HG02973 (cell line): ENCODE data around the gene ARFGEF2.

ENCODE experiments used
- ATAC-seq: cut with Tn5 transposase; IDR thresholded peaks from one replicate; pipeline ENCODE4 v1.9.1; 2021; ENCODE audit warnings: moderate library complexity; ENCODE audit not compliant: unreplicated experiment

The ARFGEF2 gene

DNA sequence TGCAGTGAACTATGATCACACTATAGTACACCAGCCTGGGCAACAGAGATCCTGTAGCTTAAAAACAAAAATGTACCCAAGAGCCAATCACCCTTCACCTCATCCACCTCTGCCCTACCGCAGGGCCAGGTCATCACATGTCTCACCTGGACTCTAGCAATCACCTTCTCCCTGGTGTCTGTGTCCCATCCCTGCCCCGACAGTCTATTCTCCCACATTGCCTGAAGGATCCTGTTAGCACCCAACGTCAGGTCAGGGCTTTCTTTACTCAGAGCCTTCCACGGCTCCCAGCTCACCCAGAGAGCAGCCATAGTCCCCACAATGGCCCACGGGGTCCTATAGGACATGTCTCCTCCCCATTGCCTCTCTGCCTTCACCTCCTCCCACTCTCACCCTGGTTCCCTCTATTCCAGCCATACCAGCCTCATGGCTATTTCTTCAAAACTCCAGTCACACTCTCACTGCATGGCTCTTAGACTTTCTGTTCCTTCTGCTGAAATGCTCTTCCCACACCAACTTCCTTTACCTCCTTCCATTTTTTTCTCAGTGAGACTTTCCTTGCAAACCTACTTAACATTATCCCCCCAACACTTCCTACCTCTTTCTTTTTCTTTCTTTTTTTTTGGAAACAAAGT, 22.5 kb upstream of the ARFGEF2 start:
- ATAC-seq: no peak

- no peak for ATAC-seq
Measured at GRCh38 chr20:48899881-48900280, 21.6 kb upstream of the ARFGEF2 start.

DNA sequence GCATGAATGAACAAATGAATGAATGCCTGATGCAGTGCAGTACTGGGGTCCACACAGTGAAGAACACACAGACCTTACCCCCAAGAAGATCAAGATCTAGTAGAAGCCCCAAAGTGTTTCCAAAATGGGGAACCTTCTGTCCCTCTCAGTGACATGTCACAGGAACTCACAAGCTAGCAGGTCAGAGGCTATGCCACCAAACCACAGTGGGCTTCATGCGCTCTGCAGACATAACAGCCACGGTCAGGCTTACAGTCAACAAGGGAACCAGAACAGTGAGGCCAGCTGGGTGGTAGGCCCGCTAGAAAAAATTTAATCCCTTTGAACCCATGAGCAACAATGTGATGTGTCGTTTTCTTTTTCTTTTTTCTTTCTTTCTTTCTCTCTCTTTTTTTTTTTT, 20.2 kb upstream of the ARFGEF2 start:
- ATAC-seq: no peak

DNA sequence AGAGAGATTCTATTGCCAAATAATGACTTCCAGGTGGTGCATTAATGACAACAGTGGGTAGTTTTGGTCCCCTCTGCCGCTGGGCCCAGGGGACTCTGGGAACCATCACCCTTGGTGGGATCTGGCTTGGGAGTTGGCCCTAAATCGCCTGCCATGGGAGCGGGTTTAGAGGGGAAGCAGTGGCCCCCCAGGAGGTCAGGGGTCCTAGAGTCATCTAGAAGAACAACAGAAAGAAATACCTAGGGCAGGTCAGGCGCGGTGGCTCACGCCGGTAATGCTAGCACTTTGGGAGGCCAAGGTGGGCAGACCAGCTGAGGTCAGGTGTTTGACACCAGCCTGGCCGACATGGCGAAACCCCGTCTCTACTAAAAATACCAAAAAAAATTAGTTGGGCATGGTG, 17.8 kb upstream of the ARFGEF2 start:
- ATAC-seq: no peak

DNA sequence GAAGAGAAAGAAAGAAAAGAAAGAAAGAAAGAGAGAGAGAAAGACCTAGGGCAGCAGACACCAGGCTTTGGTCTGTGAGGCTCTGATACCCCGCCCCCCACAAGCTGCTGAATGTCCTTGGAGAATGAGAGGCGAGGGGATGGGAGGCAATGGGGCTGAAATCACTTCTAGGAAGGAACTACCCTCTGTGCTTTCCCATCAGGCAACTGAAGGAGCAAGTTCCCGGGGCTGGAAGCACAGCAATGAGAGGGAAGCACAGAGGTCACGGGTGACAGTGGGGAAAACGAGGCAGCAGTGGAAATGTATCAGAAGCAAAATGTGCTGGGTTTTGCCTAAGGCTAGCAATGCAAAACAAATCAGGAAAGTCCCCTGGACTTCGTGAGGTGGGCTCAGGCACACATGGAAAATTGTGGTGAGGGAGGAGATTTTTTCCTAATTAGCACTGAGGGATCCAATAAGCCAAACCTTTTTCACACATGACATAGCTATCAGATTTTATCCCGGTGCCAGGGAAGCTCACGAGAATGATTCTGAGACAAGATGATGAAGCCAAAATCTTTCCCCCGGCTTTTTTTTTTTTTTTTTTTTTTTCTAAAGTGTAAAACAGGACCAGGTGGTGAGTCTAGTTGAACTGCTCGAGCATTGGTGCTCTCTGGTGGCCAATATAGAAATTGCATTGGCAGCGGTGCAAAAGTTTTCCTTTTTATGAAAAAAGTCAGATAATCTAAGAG, 16.8 kb upstream of the ARFGEF2 start:
- ATAC-seq: no peak

- no peak for ATAC-seq
Measured at GRCh38 chr20:48905297-48905647, 16.2 kb upstream of the ARFGEF2 start.

- ATAC-seq: no peak
Measured at GRCh38 chr20:48906221-48906877, 15.2 kb upstream of the ARFGEF2 start.

GRCh38 chr20:48908656-48909319, 12.7 kb upstream of the ARFGEF2 start:
- no peak for ATAC-seq

GRCh38 chr20:48909910-48910309, 11.6 kb upstream of the ARFGEF2 start:
- no peak for ATAC-seq

GRCh38 chr20:48910347-48910781, 11.1 kb upstream of the ARFGEF2 start:
- ATAC-seq: no peak

DNA sequence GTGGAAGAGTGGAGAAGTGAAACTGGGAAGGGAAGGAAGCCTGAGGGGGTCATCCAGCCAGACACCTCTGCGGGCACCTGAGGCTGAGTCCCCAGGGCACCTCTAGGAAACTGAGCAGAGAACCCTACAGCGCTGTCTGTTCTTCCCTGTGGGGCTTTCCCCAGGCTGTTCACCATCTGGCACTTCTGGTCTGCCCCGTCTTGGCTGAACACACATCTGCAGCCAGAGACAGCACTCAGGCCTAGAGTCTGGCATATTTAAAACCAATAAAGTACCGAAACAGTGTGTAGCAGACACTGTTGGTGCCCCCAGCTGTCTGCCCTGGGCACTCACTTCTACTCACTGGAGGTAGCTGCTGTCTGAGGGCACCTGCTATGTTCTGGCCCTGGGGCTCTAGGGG, 9.4 kb upstream of the ARFGEF2 start:
- ATAC-seq: peak; percentile 77

DNA sequence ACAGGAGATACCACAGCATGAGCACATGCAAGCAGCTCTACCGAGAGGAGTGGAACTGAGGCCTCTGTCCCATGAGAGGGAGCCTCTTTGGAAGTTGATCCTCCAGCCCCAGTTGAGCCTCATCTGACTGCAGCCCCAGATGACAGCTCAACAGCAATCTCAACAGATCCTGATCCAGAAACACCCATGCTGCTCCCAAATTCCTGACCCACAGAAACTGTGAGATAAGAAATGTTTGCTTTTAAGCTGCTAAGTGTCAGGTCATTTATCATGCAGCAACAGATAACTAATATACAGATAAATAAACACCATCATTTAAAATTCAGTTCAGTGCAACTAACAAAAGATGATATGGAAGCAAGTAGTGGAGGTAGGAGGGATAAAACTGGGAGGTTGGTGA, 4.8 kb upstream of the ARFGEF2 start:
- no peak for ATAC-seq

DNA sequence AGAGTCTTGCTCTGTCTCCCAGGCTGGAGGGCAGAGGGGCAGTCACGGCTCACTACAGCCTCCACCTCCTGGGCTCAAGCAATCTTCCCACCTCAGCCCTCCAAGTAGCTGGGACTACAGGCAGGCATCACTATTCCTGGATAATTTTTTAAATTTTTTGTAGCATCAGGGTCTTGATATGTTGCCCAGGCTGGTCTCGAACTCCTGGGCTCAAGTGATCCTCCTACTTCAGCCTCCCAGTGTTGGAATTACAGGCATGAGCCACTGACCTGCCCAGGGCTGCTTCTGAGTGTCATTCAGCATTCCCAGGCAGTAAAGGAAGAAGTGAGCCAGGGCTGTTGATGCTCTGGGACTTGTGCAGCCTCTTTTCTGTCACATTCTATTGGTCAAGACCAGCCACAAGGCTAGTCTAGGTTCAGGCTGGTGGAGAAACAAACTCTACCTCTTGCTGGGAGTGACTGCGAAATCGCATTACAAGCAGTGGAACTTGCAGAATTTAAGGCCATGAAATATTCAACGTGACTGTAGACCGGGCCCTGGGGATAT, 2.1 kb upstream of the ARFGEF2 start:
- ATAC-seq: no peak

DNA sequence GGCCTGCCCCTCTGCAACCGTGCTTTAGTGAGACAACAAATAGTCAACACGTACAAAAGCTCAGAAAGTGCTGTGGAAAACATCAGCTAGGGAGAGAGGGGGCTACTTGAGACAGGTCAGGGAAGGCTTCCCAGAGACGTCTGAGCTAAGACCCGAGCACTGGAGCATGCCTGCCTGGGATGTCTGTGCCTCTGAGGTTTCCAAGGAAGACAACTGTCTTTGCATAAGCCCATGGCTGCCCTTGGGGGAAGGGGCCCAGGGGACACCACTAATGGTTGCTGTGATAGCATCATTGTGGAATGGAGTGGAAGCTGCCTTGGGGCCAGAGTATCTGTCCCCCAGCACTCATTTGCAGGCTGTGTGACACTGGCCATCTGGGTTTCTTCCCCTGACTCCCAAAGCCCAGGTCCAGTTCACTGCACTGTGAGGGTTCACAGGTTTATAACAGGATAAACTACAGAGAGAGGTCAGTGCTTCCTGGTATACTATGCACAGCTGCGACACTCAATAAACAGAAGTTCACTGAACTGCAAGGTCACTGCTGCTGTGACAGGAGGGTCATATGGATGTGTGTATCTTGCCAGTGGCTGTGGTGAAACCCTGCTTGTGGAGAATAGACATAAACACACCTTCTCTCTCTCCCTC, 1.5 kb upstream of the ARFGEF2 start:
- ATAC-seq: no peak

DNA sequence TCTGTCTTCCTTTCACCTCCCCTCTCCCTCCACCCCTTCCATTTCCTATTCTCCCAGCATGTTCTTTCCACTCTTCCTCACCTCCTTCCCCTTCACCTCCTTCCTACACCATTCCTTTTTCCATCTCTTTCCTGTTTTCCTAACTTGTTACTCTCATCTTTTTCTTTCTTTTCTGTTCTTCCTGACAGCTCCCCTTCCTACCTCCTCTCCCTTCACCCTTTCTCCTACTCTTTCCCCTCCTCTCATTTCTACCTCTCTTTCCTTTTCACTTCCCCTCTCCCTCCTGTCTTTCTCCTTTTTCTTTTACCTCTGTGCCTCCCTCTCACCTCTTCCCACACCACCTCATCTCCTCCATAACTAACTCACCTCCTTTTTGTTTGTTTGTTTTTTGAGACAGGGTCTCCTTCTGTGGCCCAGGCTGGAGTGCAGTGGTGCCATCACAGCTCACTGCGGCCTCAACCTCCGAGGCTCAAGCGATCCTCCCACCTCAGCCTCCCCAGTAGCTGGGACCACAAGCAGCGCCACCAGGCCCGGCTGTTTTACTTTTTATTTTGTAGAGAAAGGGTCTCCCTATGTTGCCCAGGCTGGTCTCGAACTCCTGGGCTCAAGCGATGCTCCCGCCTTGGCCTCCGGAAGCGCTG, 864 bp upstream of the ARFGEF2 start:
- ATAC-seq: no peak

DNA sequence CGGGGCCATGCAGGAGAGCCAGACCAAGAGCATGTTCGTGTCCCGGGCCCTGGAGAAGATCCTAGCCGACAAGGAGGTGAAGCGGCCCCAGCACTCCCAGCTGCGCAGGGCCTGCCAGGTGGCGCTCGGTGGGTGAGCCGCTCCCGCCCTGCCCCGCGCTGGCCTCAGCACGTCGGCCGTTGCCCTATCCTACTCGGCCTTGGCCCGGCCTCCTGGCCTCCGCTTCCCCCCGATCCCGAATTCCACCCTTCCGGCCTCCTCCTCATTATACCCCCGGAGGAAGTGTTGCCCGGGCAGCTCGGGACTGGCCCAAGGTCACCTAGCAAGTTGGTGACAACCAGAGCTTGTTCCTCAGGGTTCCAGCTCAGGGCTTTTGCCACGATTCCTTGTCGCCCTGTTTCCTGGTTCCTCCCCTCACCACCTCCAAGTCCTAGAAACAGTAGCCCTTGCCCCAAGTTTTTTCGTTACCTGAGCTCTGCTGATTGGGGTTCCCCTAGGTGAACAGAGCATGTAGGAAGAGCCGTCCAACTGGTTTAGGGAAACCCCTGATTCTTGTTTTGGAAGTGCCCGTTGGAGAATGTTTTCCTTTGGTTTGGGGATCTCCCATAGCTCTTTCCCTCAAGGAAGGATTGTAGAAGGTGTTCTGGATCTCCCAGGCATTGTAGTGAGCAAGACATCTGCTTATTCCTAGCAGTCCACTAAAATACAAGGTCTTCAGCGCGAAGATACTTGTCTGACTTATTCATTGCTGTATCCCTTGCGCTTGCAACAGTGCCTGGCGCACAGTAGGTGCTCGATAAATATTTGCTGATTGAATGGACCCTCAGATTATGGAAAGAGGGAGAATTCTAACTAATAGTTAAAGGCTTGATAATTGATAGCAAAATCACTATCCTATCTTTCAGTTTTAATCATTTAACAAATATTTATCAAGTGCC, 641 bp downstream of the ARFGEF2 start:
- ATAC-seq: peak; percentile 33

DNA sequence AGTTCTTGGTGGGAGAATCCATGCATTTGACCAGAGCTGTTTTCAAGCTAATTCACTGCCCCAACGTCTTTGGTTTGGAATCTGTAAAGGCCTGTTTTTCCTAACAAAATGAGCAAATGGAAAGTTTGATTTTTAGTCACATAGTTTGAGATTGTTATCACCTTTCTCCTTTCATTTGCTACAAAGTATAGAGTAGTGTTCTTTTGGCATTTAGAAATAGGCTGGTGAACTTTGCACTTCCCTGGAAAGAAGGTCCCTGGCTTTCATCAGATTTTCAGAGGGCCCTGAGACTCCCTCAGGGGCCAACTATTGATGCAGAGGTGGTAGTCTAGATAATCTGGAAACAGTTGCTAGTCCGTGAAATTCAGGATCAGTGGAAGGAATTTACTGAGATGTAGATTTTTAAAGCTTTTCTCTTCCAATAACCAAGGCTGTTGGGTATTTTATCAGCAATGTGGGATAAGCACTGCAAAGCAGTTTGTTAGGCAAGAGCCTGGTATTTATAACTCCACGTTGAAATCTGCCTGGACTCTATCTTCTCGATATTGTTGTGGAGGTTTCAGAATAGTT, 1.7 kb downstream of the ARFGEF2 start:
- ATAC-seq: no peak

- no peak for ATAC-seq
Measured at GRCh38 chr20:48924756-48925109, 3.2 kb downstream of the ARFGEF2 start.

DNA sequence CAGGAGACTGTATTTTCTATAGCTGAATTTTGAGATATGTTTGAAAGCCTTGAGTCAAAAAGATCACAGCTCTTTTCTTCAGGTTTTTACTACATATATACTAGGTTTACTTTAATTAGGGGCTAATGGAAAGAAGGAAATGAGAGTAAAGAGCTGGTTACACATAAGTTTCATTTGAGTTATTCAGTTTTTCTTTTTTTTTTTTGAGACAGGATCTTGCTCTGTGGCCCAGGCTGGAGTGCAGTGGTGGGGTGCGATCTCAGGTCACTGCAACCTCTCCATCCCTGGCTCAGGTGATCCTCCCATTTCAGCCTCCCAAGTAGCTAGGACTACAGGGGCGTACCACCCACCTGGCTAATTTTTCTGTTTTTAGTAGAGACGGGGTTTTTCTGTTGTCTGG, 4.8 kb downstream of the ARFGEF2 start:
- ATAC-seq: no peak
